ENCODE measurements around the gene TANGO6.
"Not testable (repeated sequence)": the region's sequence is repeated elsewhere in the genome, so short reads cannot be mapped to it uniquely, and the experiment has no call there.

Gene TANGO6

GRCh38 chr16:68969338-68969737 is 126.0 kb downstream of the TANGO6 start:
- no peak for DNase-seq (ENCODE audit: low read depth in 3 of 3)

DNA sequence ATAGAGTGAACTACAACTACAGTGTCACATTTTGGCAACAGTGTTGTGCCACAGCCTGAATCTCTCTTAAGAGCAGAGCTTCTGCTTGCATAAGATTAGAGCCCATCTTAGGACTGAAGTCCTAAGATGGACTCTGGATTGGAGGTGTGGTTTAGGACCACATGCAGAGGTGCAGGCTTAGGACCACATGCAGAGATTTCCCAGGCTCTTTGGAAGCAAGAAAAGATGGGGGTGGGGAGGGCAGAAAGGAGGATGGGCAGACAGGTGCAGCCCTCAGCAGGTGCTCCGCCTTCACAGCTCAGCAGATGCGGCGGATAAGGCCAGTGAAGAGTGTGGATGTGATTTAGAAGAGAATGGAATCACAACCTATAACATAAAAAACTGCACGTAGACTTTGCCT is 128.7 kb downstream of the TANGO6 start:
- no peak for DNase-seq (ENCODE audit: low read depth in 3 of 3)

DNA sequence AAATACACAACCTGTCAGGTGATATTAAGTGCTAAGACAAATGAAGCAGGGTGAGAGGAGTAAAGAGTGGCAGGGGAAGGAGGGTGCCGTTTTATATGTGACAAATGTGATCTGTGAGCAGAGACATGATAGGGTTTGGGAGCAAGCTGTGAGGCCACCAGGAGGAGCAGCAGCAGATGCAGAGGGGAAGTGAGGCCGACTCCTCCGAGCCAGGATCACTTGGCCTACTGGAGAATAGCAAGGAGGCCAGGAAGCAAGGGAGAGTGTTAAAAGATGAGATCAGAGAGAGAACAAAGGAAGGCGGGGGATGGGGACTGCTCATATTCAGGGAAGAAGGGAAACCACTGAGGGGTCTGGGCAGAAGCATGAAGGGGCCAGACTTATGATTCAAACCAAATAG is 129.4 kb downstream of the TANGO6 start:
- DNase-seq (ENCODE audit: low read depth in 3 of 3): no peak

DNA sequence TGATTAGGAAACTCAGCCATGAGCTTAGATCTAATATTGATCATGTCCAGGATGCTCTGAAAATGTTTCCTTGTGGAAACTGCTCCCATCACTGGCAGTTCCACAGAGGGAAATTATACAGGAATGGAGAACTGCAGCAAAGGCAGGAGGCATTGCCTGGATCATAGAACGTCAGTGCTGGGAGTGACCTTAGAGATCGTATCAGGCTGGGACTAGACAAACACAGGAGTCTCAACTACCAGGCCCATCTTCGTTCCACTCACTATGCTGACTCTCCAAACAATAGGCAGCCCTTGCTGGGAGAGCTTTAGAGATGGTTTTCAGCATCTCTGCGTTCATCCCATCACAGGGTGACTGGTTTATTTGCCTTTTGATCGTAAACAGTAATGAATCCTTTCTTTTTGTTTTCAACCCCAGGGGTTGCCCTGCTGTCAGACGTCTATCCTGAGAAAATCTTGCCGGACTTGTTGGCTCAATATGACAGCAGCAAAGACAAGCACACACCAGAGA is 130.3 kb downstream of the TANGO6 start:
- DNase-seq (ENCODE audit: low read depth in 3 of 3): no peak

GRCh38 chr16:68978303-68978954 is 135.1 kb downstream of the TANGO6 start:
- DNase-seq (ENCODE audit: low read depth in 3 of 3): no peak

DNA sequence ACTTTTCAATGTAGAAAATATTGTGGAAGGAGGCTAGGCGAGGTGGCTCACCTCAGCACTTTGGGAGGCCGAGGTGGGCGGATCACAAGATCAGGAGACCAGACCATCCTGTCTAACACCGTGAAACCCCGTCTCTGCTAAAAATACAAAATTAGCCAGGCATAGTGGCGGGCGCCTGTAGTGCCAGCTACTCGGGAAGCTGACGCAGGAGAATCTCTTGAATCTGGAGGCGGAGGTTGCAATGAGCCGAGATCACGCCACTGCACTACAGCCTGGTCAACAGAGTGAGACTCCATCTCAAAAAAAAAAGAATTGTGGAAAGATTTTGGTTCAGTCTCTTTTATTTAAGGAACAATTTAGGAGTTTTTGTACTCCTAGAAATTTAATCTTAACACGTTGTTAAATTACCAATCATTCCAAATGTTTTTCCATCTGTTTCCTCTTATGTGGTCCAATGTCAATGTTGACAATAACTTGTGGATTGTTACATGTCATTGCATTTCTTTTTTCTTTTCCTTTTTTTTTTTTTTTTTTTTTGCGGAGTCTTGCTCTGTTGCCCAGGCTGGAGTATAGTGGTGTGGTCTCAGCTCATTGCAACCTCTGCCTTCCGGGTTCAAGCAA is 137.5 kb downstream of the TANGO6 start:
- DNase-seq (ENCODE audit: low read depth in 3 of 3): no peak

DNA sequence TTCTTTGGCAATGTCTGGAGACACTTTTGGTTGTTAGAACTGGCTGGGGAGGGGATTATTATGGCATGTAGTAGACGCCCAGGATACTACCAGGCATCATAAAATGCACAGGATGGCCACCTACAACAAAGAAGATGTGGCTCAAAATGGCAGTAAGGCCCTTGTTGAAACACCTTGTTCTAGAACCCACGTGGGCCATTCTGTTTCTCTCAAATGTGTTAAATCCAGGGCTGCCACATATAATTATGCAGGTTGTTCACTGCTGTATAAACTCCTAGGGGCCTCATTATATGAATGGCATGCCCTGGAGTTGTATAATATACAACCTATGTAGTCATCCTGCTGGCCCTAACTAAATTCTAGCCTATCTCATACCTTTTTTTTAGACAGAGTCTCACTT is 138.6 kb downstream of the TANGO6 start:
- no peak for DNase-seq (ENCODE audit: low read depth in 3 of 3)

DNA sequence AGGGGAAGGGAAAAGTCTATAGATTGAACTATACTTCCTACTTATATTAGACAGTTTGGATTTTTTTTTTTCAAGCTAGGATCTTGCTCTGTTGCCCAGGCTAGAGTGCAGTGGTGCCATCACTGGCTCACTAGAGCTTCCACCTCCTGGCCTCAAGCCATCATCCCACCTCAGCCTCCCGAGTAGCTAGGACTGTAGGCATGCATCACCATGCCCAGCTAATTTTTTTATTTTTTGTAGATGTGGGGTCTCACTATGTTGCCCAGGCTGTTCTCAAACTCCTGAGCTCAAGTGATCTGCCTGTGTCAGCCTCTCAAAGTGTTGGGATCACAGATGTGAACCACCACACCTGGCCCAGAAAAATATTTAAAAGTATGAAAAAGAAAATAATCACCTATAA is 141.1 kb downstream of the TANGO6 start:
- DNase-seq (ENCODE audit: low read depth in 3 of 3): no peak

GRCh38 chr16:68985268-68985667 is 141.9 kb downstream of the TANGO6 start:
- no peak for DNase-seq (ENCODE audit: low read depth in 3 of 3)

DNA sequence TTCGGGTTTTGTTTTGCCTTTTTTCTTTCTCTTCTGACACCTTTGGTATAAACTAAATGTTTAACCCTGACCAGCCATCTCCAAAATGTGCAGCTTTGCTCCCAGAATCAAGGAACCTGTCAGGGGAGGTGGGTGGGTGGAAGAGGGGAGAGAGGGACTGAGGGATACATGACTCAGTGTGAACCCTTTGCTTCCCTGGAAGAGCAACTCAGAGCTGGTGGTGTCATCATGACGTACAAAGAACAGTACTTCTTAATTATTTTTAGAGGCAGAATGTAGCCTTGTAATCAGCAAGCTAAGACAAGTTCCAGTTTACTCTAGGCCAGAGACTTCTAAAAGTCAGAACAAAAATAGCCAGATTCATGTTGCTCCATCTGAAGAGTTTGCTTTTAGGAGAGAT is 142.5 kb downstream of the TANGO6 start:
- no peak for DNase-seq (ENCODE audit: low read depth in 3 of 3)

GRCh38 chr16:68987734-68988457 is 144.6 kb downstream of the TANGO6 start:
- DNase-seq (ENCODE audit: low read depth in 3 of 3): no peak

DNA sequence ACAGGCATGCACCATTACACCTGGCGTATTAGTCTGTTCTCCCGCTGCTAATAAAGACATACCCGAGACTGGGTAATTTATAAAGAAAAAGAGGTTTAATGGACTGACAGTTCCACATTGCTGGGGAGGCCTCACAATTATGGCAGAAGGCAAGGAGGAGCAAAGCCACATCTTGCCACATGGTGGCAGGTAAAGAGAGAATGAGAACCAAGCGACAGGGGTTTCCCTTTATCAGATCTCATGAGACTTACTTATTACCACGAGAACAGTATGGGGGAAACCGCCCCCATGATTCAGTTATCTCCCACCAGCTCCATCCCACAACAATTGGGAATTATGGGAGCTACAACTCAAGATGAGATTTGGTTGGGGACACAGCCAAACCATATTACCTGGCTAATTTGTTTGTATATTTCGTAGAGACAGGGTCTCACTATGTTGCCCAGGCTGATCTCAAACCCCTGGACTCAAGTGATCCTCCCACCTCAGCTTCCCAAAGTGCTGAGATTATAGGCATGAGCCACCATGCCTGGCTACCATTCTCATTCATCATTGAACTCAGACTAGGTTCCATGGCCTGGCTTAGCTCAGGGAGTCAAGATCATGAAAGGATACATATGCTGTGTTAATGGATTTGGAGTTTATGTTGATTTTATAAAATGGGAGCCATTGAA is 147.0 kb downstream of the TANGO6 start:
- not testable (repeated sequence) for DNase-seq (ENCODE audit: low read depth in 3 of 3)

- DNase-seq (ENCODE audit: low read depth in 3 of 3): no peak
Measured at GRCh38 chr16:68991075-68991474, 147.7 kb downstream of the TANGO6 start.

DNA sequence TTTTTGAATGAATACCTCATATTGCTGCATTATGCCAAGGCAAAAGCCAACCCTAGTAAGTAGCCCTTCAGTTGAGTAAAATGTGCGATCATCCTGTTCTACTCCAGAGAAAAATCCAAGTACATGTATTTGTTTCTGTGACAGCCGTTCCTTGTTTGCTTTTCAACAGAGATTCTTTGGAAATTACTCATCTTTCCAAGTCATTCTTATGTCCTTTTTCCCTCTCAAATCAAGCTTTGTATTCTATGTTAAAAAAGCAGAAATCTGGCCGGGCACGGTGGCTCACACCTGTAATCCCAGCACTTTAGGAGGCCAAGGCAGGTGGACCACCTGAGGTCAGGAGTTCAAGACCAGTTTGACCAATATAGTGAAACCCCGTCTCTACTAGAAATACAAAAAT is 149.2 kb downstream of the TANGO6 start:
- DNase-seq (ENCODE audit: low read depth in 3 of 3): no peak

GRCh38 chr16:68993456-68993855 is 150.1 kb downstream of the TANGO6 start:
- no peak for DNase-seq (ENCODE audit: low read depth in 3 of 3)

GRCh38 chr16:68993885-68994284 is 150.6 kb downstream of the TANGO6 start:
- no peak for DNase-seq (ENCODE audit: low read depth in 3 of 3)

GRCh38 chr16:68994324-68994723 is 151.0 kb downstream of the TANGO6 start:
- DNase-seq (ENCODE audit: low read depth in 3 of 3): no peak

- no peak for DNase-seq (ENCODE audit: low read depth in 3 of 3)
Measured at GRCh38 chr16:68995011-68995504, 151.7 kb downstream of the TANGO6 start.

GRCh38 chr16:68997564-68997963 is 154.2 kb downstream of the TANGO6 start:
- DNase-seq (ENCODE audit: low read depth in 3 of 3): no peak

GRCh38 chr16:68999114-68999513 is 155.8 kb downstream of the TANGO6 start:
- no peak for DNase-seq (ENCODE audit: low read depth in 3 of 3)

- no peak for DNase-seq (ENCODE audit: low read depth in 3 of 3)
Measured at GRCh38 chr16:69003500-69003899, 160.2 kb downstream of the TANGO6 start.

Measured in stimulated activated CD4-positive, alpha-beta T cell treated with anti-CD3 and anti-CD28 coated beads, TNF-alpha, amount 100 ng/mL, for 48 hours (primary cell).